Lower lobe of right lung (tissue), 2 donors: ENCODE data around the gene NDUFAF8. TPM values are rescaled to one million over a fixed set of nuclear protein-coding genes. Genes with fewer than 3 reads are reported as not detected.

Experiments used
- ATAC-seq, 2 donors: fragments of 200-7000 bp; cut with Tn5 transposase; one replicate each; pipeline ENCODE4 v1.9.1; 2020 to 2022; ENCODE audit warnings: mild to moderate bottlenecking in 2 of 2, moderate library complexity in 2 of 2
- DNase-seq: peaks from one replicate; pipeline ENCODE4 v3.0.0-alpha.2; 2020
- H3K27ac ChIP-seq: fragments of 200-600 bp; one replicate; pipeline ENCODE4 v1.8.0; 2022
- H3K27me3 ChIP-seq: fragments of 200-600 bp; one replicate; pipeline ENCODE4 v1.8.0; 2022; ENCODE audit warnings: low read depth
- H3K36me3 ChIP-seq: fragments of 200-600 bp; one replicate; pipeline ENCODE4 v1.8.0; 2022; ENCODE audit warnings: mild to moderate bottlenecking
- H3K4me1 ChIP-seq: fragments of 200-600 bp; one replicate; pipeline ENCODE4 v1.8.0; 2022
- H3K4me3 ChIP-seq: fragments of 200-600 bp; one replicate; pipeline ENCODE4 v1.8.0; 2022; ENCODE audit warnings: mild to moderate bottlenecking
- H3K9me3 ChIP-seq: fragments of 200-600 bp; one replicate; pipeline ENCODE4 v1.8.0; 2022
- intact Hi-C: fragments of 100-400 bp; cut with DNase I; formaldehyde crosslinking; loops from one replicate; pipeline ENCODE4 v1.11.0; 2022
- long read RNA-seq: library from polyadenylated mRNA; unstranded; transcript quantifications from one replicate; pipeline ENCODE4 v2.0.0, GENCODE V29; 2021
- total RNA-seq: library from RNA; stranded (reverse); fragmentation: NEBNext Ultra II Directional; extraction: Animal tissue kit (Norgen Biotek cat#: 25700); gene quantifications from one replicate; pipeline ENCODE4 v1.2.1, GENCODE V29; 2021
- TF ChIP-seq, protein P1 (sequence below): fragments of 200-600 bp; IDR thresholded peaks from one replicate; pipeline ENCODE4 v1.8.0; 2022; ENCODE audit warnings: antibody characterized with exemption, mild to moderate bottlenecking
- donor health status: DM: no; HTN: yes; CAD: no; lungs with severe emphysema.

NDUFAF8 gene, protein sequence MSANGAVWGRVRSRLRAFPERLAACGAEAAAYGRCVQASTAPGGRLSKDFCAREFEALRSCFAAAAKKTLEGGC
- 24.3 TPM for total RNA-seq
- long read RNA-seq, transcript NDUFAF8-201 (3 exons, 615 nt): major isoform, 12 of 16 reads
- long read RNA-seq, partial matches to known transcripts: 3 of 16 reads
- long read RNA-seq, other reads (novel, unspliced or antisense): 1 of 16 reads

DNA sequence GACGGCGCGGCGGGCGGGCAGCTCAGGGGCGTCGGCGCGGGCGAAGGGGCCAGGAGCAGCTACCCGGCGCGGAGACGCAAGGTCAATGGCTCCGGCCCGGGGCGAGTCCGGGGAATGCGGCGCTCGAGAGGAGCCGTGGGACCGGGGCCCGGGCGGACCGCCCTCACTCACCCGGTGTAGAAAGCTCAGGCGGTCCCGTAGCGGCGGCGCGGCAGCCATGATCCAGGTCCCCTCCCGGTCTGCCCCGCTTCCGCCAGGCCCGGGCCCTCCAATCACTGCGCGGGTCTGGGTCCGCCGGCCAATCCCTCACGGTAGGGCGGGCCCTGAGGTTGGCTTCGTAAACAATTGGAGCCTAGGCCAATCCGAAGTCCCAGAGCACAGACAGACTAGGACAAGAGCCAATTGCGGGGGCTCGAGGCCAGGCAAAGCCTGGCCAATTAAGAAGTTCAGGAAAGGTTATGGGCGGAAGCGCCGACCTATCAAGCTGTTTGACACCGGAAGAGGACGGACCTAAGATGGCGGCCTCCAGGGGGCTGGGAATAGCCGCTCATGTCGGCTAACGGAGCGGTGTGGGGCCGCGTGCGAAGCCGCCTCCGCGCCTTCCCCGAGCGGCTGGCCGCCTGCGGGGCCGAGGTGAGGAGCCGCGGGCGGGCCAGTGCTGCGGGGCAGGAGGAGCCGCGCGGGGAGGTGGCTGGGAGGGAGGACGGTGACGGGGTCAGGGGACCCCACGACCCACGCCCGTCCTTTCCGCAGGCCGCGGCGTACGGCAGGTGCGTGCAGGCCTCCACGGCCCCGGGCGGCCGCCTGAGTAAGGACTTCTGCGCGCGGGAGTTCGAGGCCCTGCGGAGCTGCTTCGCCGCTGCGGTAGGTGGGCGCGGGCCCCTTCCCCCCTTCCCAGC, at the start of gene NDUFAF8, which contains the start of gene TEPSIN:
NDUFAF8 (plus strand) TSS at position 504 of the 899 bp plus-strand sequence; CDS start at position 550, 46 bp downstream.
TEPSIN (minus strand) TSS at position 241 of the 899 bp plus-strand sequence; CDS start at position 219, 22 bp downstream.
- Histone ChIP-seq H3K4me1 (peaks cover 33% of the 10 kb centered on the region), H3K36me3 (peaks cover 12% of the 10 kb centered on the region), H3K27ac (peak within 1 kb of the TSS; percentile 89), H3K9me3 (no peaks in the 10 kb centered on the region), H3K4me3 (peak within 1 kb of the TSS; percentile 100), H3K27me3 (no peaks in the 10 kb centered on the region)
- TF ChIP-seq, protein P1, sequence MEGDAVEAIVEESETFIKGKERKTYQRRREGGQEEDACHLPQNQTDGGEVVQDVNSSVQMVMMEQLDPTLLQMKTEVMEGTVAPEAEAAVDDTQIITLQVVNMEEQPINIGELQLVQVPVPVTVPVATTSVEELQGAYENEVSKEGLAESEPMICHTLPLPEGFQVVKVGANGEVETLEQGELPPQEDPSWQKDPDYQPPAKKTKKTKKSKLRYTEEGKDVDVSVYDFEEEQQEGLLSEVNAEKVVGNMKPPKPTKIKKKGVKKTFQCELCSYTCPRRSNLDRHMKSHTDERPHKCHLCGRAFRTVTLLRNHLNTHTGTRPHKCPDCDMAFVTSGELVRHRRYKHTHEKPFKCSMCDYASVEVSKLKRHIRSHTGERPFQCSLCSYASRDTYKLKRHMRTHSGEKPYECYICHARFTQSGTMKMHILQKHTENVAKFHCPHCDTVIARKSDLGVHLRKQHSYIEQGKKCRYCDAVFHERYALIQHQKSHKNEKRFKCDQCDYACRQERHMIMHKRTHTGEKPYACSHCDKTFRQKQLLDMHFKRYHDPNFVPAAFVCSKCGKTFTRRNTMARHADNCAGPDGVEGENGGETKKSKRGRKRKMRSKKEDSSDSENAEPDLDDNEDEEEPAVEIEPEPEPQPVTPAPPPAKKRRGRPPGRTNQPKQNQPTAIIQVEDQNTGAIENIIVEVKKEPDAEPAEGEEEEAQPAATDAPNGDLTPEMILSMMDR: no peak
- DNase-seq (peak; percentile 98), ATAC-seq (peak; percentile 98)
- intact Hi-C loops: no loop called here

DNA sequence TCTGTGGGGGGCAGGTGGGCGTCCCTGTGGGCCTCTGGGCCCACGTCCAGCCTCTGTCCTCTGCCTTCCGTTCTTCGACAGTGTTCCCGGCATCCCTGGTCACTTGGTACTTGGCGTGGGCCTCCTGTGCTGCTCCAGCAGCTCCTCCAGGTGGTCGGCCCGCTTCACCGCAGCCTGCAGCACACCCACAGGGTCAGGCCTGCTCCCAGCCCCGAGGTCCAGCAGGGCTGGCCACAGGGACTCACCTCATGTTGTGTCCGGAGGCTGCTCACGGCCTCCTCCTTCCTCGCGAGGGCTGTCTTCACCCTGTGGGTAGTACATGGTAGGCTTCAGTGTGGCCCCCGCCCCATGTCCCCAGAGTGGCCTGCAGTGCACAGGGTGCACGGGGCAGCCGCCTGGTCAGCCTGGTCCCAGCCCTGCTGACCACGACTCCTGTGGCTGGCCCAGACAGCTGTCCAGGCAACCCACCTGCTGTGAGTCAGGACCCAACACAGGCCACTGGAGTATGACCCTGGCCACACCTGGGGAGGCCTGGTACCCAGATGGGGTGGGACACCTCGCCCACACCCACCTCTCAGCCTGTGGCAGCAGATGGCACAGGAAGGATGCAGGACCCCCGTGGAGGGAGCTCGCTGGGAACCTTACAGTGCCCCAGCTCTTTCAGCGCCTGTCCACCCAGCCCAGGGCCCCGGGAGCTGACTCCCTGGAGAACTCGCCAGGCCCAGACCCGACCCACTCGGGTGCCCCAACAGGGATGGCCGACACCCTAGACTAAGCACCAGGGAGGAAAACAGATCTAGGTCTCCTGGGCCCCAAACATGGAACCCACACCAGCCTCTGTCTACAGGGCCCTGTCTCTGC, 49.2 kb upstream of the NDUFAF8 start:
- Histone ChIP-seq H3K36me3 (peaks cover 6% of the 10 kb centered on the region), H3K9me3 (no peaks in the 10 kb centered on the region), H3K4me3 (no peak overlapping the region), H3K27ac (no peak overlapping the region), H3K4me1 (no peaks in the 10 kb centered on the region), H3K27me3 (no peaks in the 10 kb centered on the region)
- DNase-seq: no peak
- intact Hi-C loops: no loop called here
- TF ChIP-seq, protein P1: peak; percentile 13
- ATAC-seq: no peak

DNA sequence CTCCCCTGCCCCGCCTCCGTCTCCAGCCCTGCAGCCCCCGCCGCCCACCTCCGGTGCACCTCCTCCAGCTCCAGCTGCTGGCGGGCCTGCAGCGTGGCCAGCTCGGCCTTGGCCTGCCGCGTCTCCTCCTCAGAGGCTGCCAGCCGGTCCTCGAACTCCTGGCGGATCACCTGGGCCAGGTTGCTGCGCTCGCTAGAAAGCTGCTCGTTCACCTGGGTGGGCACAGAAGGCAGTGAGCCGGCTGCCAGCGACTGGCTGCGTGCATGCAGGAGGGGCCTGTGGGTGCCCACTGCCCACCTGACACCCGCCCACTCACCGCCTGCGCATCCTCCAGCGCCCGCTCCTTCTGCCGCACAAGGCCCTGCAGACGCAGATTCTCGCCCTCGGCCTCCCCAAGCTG, 48.5 kb upstream of the NDUFAF8 start:
- TF ChIP-seq, protein P1: no peak
- no peaks in the 10 kb centered on the region for H3K9me3 ChIP-seq
- intact Hi-C loops: no loop called here
- H3K27ac ChIP-seq: no peak overlapping the region
- H3K4me3 ChIP-seq: no peak overlapping the region
- DNase-seq (no peak), ATAC-seq (no peak)
- H3K27me3 ChIP-seq: no peaks in the 10 kb centered on the region
- H3K36me3 ChIP-seq: peaks cover 9% of the 10 kb centered on the region
- H3K4me1 ChIP-seq: no peaks in the 10 kb centered on the region

DNA sequence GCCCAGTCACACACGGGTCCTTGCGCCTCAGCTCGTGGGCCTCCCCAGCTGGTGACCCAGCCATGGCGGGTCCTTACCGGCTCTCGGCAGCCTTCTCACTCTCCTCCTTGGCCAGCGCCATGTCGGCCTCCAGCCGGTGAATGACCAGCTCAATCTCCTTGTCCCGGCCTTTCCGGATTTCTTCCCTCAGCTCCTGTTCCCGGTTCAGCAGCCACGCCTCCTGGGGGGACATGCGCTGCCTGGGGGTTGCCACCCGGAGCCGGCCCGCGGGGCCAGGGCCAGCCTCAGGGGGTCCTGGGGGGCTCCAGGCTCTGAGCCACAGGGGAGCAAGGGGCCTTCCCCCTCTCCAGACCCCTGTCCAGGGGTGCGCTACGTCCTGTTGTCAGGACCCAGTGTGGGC, 48.0 kb upstream of the NDUFAF8 start:
- ATAC-seq (no peak), DNase-seq (no peak)
- Histone ChIP-seq H3K27me3 (no peaks in the 10 kb centered on the region), H3K4me3 (no peak overlapping the region), H3K9me3 (no peaks in the 10 kb centered on the region), H3K36me3 (peaks cover 9% of the 10 kb centered on the region), H3K27ac (no peak overlapping the region), H3K4me1 (no peaks in the 10 kb centered on the region)
- TF ChIP-seq, protein P1: no peak
- intact Hi-C loops: no loop called here

DNA sequence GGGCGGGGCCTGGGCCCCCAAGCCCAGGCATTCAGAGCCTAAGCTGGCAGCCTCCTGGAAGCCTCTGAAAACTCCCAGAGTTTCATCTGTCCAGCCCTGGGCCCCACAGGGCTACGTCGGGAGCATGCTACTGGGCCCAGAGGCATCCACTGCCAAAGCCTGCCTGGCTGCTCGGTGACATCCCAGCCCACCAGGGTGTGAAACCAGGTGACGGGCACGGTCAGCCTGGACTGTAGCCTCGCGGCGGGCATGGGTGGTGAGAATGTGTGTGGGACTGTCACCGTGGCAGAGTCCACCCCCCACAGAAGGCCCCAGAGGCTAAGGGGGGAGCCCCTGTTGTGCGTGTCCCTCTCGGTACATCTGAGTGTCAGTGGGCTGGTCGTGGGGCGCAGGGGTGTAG, 47.5 kb upstream of the NDUFAF8 start:
- ATAC-seq: no peak

More for the DNA sequence above, 47.5 kb upstream of the NDUFAF8 start:
- TF ChIP-seq, protein P1: no peak
- no peaks in the 10 kb centered on the region for H3K27me3 ChIP-seq
- no peak for DNase-seq
- peaks cover 4% of the 10 kb centered on the region for H3K4me1 ChIP-seq
- no peak overlapping the region for H3K27ac ChIP-seq
- H3K4me3 ChIP-seq: no peak overlapping the region
- no peaks in the 10 kb centered on the region for H3K9me3 ChIP-seq
- peaks cover 9% of the 10 kb centered on the region for H3K36me3 ChIP-seq
- intact Hi-C loops: no loop called here
